Measurements from ENCODE around the gene SKI.

The SKI gene

GRCh38 chr1:2312515-2313301 lies 84.6 kb downstream of the SKI start:
- H3K4me3 ChIP-seq (ENCODE audit: low read length): no peak overlapping the region
- no peak for TF ChIP-seq ZNF274 (IDR thresholded peaks at IDR 0.05; ENCODE audit: low read depth, low read length)

- TF ChIP-seq ZNF274 (IDR thresholded peaks at IDR 0.05; ENCODE audit: low read depth, low read length): no peak
- no peak overlapping the region for H3K4me3 ChIP-seq (ENCODE audit: low read length)
These were observed 85.6 kb downstream of the SKI start for GRCh38 chr1:2313651-2314261.

- no peak overlapping the region for H3K4me3 ChIP-seq (ENCODE audit: low read length)
- TF ChIP-seq ZNF274 (IDR thresholded peaks at IDR 0.05; ENCODE audit: low read depth, low read length): no peak
These were observed 86.2 kb downstream of the SKI start for GRCh38 chr1:2314273-2314802.

GRCh38 chr1:2314803-2315673 lies 86.9 kb downstream of the SKI start:
- no peak for TF ChIP-seq ZNF274 (IDR thresholded peaks at IDR 0.05; ENCODE audit: low read depth, low read length)
- peak overlapping the region; percentile 26; the same call in 1 of the 2 replicates for H3K4me3 ChIP-seq (ENCODE audit: low read length)

GRCh38 chr1:2315674-2316450 lies 87.7 kb downstream of the SKI start:
- no peak for TF ChIP-seq ZNF274 (IDR thresholded peaks at IDR 0.05; ENCODE audit: low read depth, low read length)
- no peak overlapping the region; the same call in 1 of the 2 replicates for H3K4me3 ChIP-seq (ENCODE audit: low read length)

GRCh38 chr1:2316451-2316961 lies 88.4 kb downstream of the SKI start:
- no peak for TF ChIP-seq ZNF274 (IDR thresholded peaks at IDR 0.05; ENCODE audit: low read depth, low read length)
- no peak overlapping the region for H3K4me3 ChIP-seq (ENCODE audit: low read length)

GRCh38 chr1:2317230-2318065 lies 89.3 kb downstream of the SKI start:
- TF ChIP-seq ZNF274 (IDR thresholded peaks at IDR 0.05; ENCODE audit: low read depth, low read length): no peak
- H3K4me3 ChIP-seq (ENCODE audit: low read length): no peak overlapping the region

GRCh38 chr1:2318314-2319278 lies 90.5 kb downstream of the SKI start:
- no peak for TF ChIP-seq ZNF274 (IDR thresholded peaks at IDR 0.05; ENCODE audit: low read depth, low read length)
- H3K4me3 ChIP-seq (ENCODE audit: low read length): no peak overlapping the region

- TF ChIP-seq ZNF274 (IDR thresholded peaks at IDR 0.05; ENCODE audit: low read depth, low read length): no peak
- no peak overlapping the region for H3K4me3 ChIP-seq (ENCODE audit: low read length)
These were observed 91.2 kb downstream of the SKI start for GRCh38 chr1:2319291-2319690.

- H3K4me3 ChIP-seq (ENCODE audit: low read length): no peak overlapping the region
- TF ChIP-seq ZNF274 (IDR thresholded peaks at IDR 0.05; ENCODE audit: low read depth, low read length): no peak
These were observed 91.9 kb downstream of the SKI start for GRCh38 chr1:2320006-2320405.
